Epithelial cell of prostate (primary cell): ENCODE results near the gene KRTAP4-6.
"Not testable (repeated sequence)": the region's sequence is repeated elsewhere in the genome, so short reads cannot be mapped to it uniquely, and the experiment has no call there.

Experiments used
- DNase-seq: peaks from one replicate; pipeline ENCODE4 v3.0.0-alpha.2; 2011; ENCODE audit warnings: low read depth, low spot score
- H3K27ac ChIP-seq: fragments of 450-650 bp; 2 replicates; pipeline ENCODE4 v1.5.1; 2017; ENCODE audit warnings: mild to moderate bottlenecking

KRTAP4-6 gene

DNA sequence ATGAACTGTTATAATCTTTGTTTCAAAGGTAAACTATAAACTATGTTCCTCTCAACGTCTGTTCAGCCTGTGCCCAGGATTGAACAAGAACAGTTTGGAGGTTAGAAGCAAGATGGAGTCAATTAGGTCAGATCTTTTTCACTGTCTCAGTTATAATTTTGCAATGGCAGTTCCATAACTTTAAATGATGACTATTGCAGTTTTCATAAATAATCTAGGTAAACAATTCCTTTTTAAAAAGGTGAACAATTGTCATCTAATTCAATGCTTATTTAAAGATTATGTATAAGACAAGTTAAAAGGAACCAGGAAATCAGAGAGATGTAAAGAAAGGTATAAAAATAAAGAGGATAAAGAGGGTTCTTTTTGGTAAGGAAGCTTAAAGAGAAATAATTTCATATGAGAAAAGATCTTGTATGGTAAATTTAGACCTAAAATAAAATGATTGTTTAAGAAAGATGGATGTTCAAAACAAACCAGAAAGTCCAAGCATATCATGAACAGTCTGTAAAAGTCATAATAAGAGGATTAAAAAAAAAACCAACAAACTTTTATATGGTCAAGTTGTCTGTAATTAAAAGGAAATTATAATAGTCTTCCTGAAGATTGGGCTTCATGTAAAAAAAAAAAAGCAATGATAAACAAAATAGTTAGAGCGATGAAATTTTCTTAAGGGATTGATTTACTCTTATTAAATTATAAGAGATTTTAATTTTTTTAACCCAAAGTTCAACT, 29.0 kb downstream of the KRTAP4-6 start:
- DNase-seq: no peak
- H3K27ac ChIP-seq: no peak overlapping the region

GRCh38 chr17:41108728-41109386, 31.5 kb downstream of the KRTAP4-6 start:
- H3K27ac ChIP-seq, DNase-seq: not testable (repeated sequence)

DNA sequence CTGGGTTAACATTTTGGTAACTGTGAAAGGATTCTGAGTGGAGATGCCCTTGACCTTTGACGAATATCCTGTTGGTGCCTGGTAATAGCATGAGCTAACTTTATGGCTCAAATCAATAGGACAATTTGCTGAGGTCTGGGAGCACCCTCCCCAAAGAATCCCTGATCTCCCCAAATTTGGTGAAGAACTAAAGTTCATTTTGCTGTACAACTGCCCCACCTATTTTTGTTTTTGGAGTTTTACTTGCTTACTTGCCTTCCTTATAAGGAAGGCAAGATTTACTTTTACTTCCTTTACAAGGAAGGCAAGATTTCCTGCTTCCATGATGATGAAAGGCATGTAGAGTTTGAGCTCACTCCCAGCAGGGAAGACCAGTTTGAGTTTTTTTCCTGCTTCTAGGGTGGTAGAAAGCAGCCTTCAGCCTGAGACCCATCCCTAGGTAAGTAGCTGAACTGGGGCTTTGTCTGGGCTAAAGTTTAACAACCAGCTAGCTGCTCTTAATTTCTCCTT, 32.3 kb downstream of the KRTAP4-6 start:
- H3K27ac ChIP-seq: no peak overlapping the region
- no peak for DNase-seq

DNA sequence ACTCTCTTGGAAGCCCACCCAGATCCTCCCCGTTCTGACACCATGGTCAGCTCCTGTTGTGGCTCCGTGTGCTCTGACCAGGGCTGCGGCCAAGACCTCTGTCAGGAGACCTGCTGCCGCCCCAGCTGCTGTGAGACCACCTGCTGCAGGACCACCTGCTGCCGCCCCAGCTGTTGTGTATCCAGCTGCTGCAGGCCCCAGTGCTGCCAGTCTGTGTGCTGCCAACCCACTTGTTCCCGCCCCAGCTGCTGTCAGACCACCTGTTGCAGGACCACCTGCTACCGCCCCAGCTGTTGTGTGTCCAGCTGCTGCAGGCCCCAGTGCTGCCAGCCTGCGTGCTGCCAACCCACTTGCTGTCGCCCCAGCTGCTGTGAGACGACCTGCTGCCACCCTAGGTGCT, 35.0 kb downstream of the KRTAP4-6 start, which contains the start of gene KRTAP4-9:
Gene KRTAP4-9, plus strand, starts transcription at position 43 of the 400 bp plus-strand sequence. Its CDS starts 0 bp downstream, at position 43.
- DNase-seq, H3K27ac ChIP-seq: not testable (repeated sequence)

GRCh38 chr17:41104386-41105038, 35.8 kb downstream of the KRTAP4-6 start:
- H3K27ac ChIP-seq, DNase-seq: not testable (repeated sequence)

DNA sequence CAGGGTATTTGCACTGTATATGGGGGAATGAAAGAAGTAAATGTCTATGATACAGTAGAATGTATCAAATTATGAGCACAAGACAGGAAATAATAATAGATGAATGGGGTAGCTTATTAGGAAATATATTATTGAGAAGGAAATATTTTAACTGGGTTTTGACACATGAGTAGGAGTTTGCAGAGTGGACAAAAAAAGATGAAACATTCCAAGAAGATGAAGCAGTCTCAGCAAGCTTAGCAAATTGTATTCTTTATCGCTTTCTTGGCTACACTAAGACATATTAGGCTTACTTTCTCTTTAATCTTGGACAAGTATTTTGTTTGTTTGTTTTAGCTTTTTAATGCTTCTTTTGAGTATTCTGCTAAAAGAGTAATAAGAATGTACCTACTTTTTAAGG, 36.4 kb downstream of the KRTAP4-6 start:
- no peak for DNase-seq
- no peak overlapping the region for H3K27ac ChIP-seq

- no peak within 1 kb of the TSS for H3K27ac ChIP-seq
- DNase-seq: no peak
Measured at GRCh38 chr17:41101586-41102259, 38.6 kb downstream of the KRTAP4-6 start, which contains the start of gene KRTAP4-16. Gene KRTAP4-16 (minus strand): TSS chr17:41102209. CDS start chr17:41102209, 0 bp downstream.

- DNase-seq: peak; percentile 58
- H3K27ac ChIP-seq: peak overlapping the region; percentile 40
Measured at GRCh38 chr17:41099682-41100480, 40.5 kb downstream of the KRTAP4-6 start.

- peak; percentile 36 for DNase-seq
- H3K27ac ChIP-seq: peak overlapping the region; percentile 40
Measured at GRCh38 chr17:41098481-41098880, 41.9 kb downstream of the KRTAP4-6 start.

DNA sequence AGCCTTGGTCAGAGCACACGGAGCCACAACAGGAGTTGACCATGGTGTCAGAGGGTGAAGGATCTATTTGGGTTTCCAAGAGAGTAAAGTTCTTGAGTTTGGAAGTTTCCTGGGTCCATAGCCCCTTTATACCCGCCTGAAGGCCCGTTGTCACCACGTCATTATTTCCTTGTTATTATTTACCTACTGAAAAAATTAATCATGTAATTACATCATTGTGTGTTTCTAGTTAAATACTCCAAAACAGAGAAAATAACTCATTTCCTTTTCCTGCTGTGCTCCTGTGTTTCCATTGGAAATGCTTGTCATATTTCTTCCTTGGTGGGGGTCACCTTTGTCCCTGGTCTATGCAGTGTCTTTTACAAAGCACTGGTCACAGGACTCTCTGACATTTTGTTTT, 42.3 kb downstream of the KRTAP4-6 start, which contains the start of gene KRTAP4-8:
Gene KRTAP4-8, minus strand, starts transcription at position 101 of the 400 bp plus-strand sequence. Its CDS starts 58 bp downstream, at position 43.
- peak within 1 kb of the TSS; percentile 40 for H3K27ac ChIP-seq
- no peak for DNase-seq

DNA sequence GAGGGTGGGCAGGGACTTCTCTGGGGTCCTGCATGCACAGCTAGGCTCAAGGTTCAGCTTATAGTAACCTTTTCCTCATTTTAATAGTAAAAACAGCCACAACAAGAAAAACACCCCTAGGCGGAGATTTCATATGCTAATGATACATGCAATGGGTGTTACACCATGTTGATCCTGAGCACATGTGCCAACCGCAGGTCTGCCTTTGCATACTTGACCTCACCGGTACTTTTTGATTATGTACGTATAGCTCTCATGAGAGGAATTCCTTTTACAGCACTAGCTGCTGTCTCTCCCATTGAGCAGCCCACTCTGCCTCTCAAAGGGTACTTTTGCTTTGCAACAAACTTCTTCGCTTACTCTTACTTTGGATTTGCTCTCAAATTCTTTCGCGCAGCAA, 44.3 kb downstream of the KRTAP4-6 start:
- DNase-seq: no peak

More for the DNA sequence above, 44.3 kb downstream of the KRTAP4-6 start:
- no peak overlapping the region for H3K27ac ChIP-seq
